ENCODE measurements around the gene KCNK6.

KCNK6 gene

GRCh38 chr19:38298821-38299680 lies 20.6 kb upstream of the KCNK6 start:
- DNase-seq: no peak

- DNase-seq: no peak
These were observed 15.9 kb upstream of the KCNK6 start, which contains the start of gene C19orf33 for GRCh38 chr19:38303517-38304351. Gene C19orf33 (plus strand): TSS chr19:38304251. CDS start chr19:38304262, 11 bp downstream.

GRCh38 chr19:38304352-38304865 lies 15.2 kb upstream of the KCNK6 start:
- no peak for DNase-seq

- DNase-seq: no peak
These were observed 14.7 kb upstream of the KCNK6 start for GRCh38 chr19:38304866-38305429.

- no peak for DNase-seq
These were observed 13.4 kb upstream of the KCNK6 start for GRCh38 chr19:38306236-38306635.

GRCh38 chr19:38307076-38307475 lies 12.6 kb upstream of the KCNK6 start:
- no peak for DNase-seq

- DNase-seq: no peak
These were observed 12.0 kb upstream of the KCNK6 start for GRCh38 chr19:38307597-38307996.

- DNase-seq: no peak
These were observed 11.5 kb upstream of the KCNK6 start for GRCh38 chr19:38308006-38308766.

GRCh38 chr19:38308926-38309614 lies 10.6 kb upstream of the KCNK6 start:
- no peak for DNase-seq

GRCh38 chr19:38309615-38310278 lies 9.9 kb upstream of the KCNK6 start:
- DNase-seq: no peak

- no peak for DNase-seq
These were observed 9.4 kb upstream of the KCNK6 start for GRCh38 chr19:38310279-38310670.

GRCh38 chr19:38310986-38311385 lies 8.7 kb upstream of the KCNK6 start:
- no peak for DNase-seq

- peak; percentile 94 for DNase-seq
These were observed 3.8 kb upstream of the KCNK6 start, which contains the start of gene YIF1B for GRCh38 chr19:38315657-38316476. Gene YIF1B (minus strand): TSS chr19:38315947. CDS start chr19:38315917, 30 bp downstream.

- no peak for DNase-seq
These were observed 3.1 kb upstream of the KCNK6 start for GRCh38 chr19:38316477-38317067.

GRCh38 chr19:38317104-38317612 lies 2.5 kb upstream of the KCNK6 start:
- DNase-seq: peak; percentile 35

- no peak for DNase-seq
These were observed 985 bp upstream of the KCNK6 start for GRCh38 chr19:38318660-38319059.

GRCh38 chr19:38320969-38321339 lies 1.3 kb downstream of the KCNK6 start:
- DNase-seq: no peak

- DNase-seq: no peak
These were observed 2.1 kb downstream of the KCNK6 start for GRCh38 chr19:38321646-38322196.

GRCh38 chr19:38323291-38323690 lies 3.6 kb downstream of the KCNK6 start:
- no peak for DNase-seq
